Measurements from ENCODE around the gene FAM53B.

The FAM53B gene

GRCh38 chr10:124639646-124640045 is 104.5 kb downstream of the FAM53B start:
- Histone ChIP-seq H3K4me1 (ENCODE audit: insufficient read depth, low read length) (peaks cover 32% of the 10 kb centered on the region), H3K27me3 (ENCODE audit: insufficient read depth, low read length) (no peaks in the 10 kb centered on the region), H3K9me3 (ENCODE audit: low read length) (no peaks in the 10 kb centered on the region), H2AFZ (ENCODE audit: low read depth, low read length) (no peak overlapping the region), H3K4me3 (ENCODE audit: low read length) (no peak overlapping the region), H3K36me3 (ENCODE audit: insufficient read depth, low read length) (no peaks in the 10 kb centered on the region)

GRCh38 chr10:124639206-124639605 is 105.0 kb downstream of the FAM53B start:
- H3K27me3 ChIP-seq (ENCODE audit: insufficient read depth, low read length), result no peaks in the 10 kb centered on the region
- H3K9me3 ChIP-seq (ENCODE audit: low read length), result no peaks in the 10 kb centered on the region
- H3K4me3 ChIP-seq (ENCODE audit: low read length), result no peak overlapping the region
- H3K4me1 ChIP-seq (ENCODE audit: insufficient read depth, low read length), result peaks cover 29% of the 10 kb centered on the region
- no peak overlapping the region for H2AFZ ChIP-seq (ENCODE audit: low read depth, low read length)
- H3K36me3 ChIP-seq (ENCODE audit: insufficient read depth, low read length), result no peaks in the 10 kb centered on the region

GRCh38 chr10:124637746-124638145 is 106.4 kb downstream of the FAM53B start:
- Histone ChIP-seq H3K4me1 (ENCODE audit: insufficient read depth, low read length) (peaks cover 17% of the 10 kb centered on the region), H3K36me3 (ENCODE audit: insufficient read depth, low read length) (no peaks in the 10 kb centered on the region), H3K4me3 (ENCODE audit: low read length) (no peak overlapping the region), H3K27me3 (ENCODE audit: insufficient read depth, low read length) (no peaks in the 10 kb centered on the region), H3K9me3 (ENCODE audit: low read length) (no peaks in the 10 kb centered on the region), H2AFZ (ENCODE audit: low read depth, low read length) (no peak overlapping the region)

- Histone ChIP-seq H2AFZ (ENCODE audit: low read depth, low read length) (no peak overlapping the region), H3K36me3 (ENCODE audit: insufficient read depth, low read length) (no peaks in the 10 kb centered on the region), H3K4me1 (ENCODE audit: insufficient read depth, low read length) (peaks cover 17% of the 10 kb centered on the region), H3K4me3 (ENCODE audit: low read length) (no peak overlapping the region), H3K27me3 (ENCODE audit: insufficient read depth, low read length) (no peaks in the 10 kb centered on the region), H3K9me3 (ENCODE audit: low read length) (no peaks in the 10 kb centered on the region)
These were observed 107.0 kb downstream of the FAM53B start for GRCh38 chr10:124637091-124637700.

- no peak overlapping the region for H3K4me3 ChIP-seq (ENCODE audit: low read length)
- H3K9me3 ChIP-seq (ENCODE audit: low read length), result no peaks in the 10 kb centered on the region
- no peaks in the 10 kb centered on the region for H3K36me3 ChIP-seq (ENCODE audit: insufficient read depth, low read length)
- H3K27me3 ChIP-seq (ENCODE audit: insufficient read depth, low read length), result no peaks in the 10 kb centered on the region
- no peak overlapping the region for H2AFZ ChIP-seq (ENCODE audit: low read depth, low read length)
- H3K4me1 ChIP-seq (ENCODE audit: insufficient read depth, low read length), result peaks cover 15% of the 10 kb centered on the region
These were observed 107.7 kb downstream of the FAM53B start for GRCh38 chr10:124636271-124636995.

- H3K36me3 ChIP-seq (ENCODE audit: insufficient read depth, low read length), result no peaks in the 10 kb centered on the region
- no peak overlapping the region for H3K4me3 ChIP-seq (ENCODE audit: low read length)
- no peaks in the 10 kb centered on the region for H3K4me1 ChIP-seq (ENCODE audit: insufficient read depth, low read length)
- no peak overlapping the region for H2AFZ ChIP-seq (ENCODE audit: low read depth, low read length)
- H3K27me3 ChIP-seq (ENCODE audit: insufficient read depth, low read length), result no peaks in the 10 kb centered on the region
- H3K9me3 ChIP-seq (ENCODE audit: low read length), result no peaks in the 10 kb centered on the region
These were observed 111.6 kb downstream of the FAM53B start for GRCh38 chr10:124632566-124632965.

- Histone ChIP-seq H3K4me1 (ENCODE audit: insufficient read depth, low read length) (no peaks in the 10 kb centered on the region), H3K36me3 (ENCODE audit: insufficient read depth, low read length) (no peaks in the 10 kb centered on the region), H3K27me3 (ENCODE audit: insufficient read depth, low read length) (no peaks in the 10 kb centered on the region), H3K4me3 (ENCODE audit: low read length) (no peak overlapping the region), H3K9me3 (ENCODE audit: low read length) (no peaks in the 10 kb centered on the region), H2AFZ (ENCODE audit: low read depth, low read length) (no peak overlapping the region)
These were observed 112.1 kb downstream of the FAM53B start for GRCh38 chr10:124632064-124632531.

- no peaks in the 10 kb centered on the region for H3K27me3 ChIP-seq (ENCODE audit: insufficient read depth, low read length)
- no peak overlapping the region for H3K4me3 ChIP-seq (ENCODE audit: low read length)
- H3K4me1 ChIP-seq (ENCODE audit: insufficient read depth, low read length), result no peaks in the 10 kb centered on the region
- no peaks in the 10 kb centered on the region for H3K9me3 ChIP-seq (ENCODE audit: low read length)
- H3K36me3 ChIP-seq (ENCODE audit: insufficient read depth, low read length), result no peaks in the 10 kb centered on the region
- H2AFZ ChIP-seq (ENCODE audit: low read depth, low read length), result no peak overlapping the region
These were observed 113.6 kb downstream of the FAM53B start for GRCh38 chr10:124630551-124630950.

- Histone ChIP-seq H3K36me3 (ENCODE audit: insufficient read depth, low read length) (no peaks in the 10 kb centered on the region), H3K4me3 (ENCODE audit: low read length) (no peak overlapping the region), H2AFZ (ENCODE audit: low read depth, low read length) (no peak overlapping the region), H3K4me1 (ENCODE audit: insufficient read depth, low read length) (no peaks in the 10 kb centered on the region), H3K27me3 (ENCODE audit: insufficient read depth, low read length) (no peaks in the 10 kb centered on the region), H3K9me3 (ENCODE audit: low read length) (no peaks in the 10 kb centered on the region)
These were observed 114.3 kb downstream of the FAM53B start for GRCh38 chr10:124629842-124630241.

- no peak overlapping the region for H3K4me3 ChIP-seq (ENCODE audit: low read length)
- H3K4me1 ChIP-seq (ENCODE audit: insufficient read depth, low read length), result no peaks in the 10 kb centered on the region
- H3K9me3 ChIP-seq (ENCODE audit: low read length), result no peaks in the 10 kb centered on the region
- H3K27me3 ChIP-seq (ENCODE audit: insufficient read depth, low read length), result no peaks in the 10 kb centered on the region
- no peaks in the 10 kb centered on the region for H3K36me3 ChIP-seq (ENCODE audit: insufficient read depth, low read length)
- no peak overlapping the region for H2AFZ ChIP-seq (ENCODE audit: low read depth, low read length)
These were observed 114.8 kb downstream of the FAM53B start for GRCh38 chr10:124629415-124629814.

- H3K4me1 ChIP-seq (ENCODE audit: insufficient read depth, low read length), result no peaks in the 10 kb centered on the region
- no peaks in the 10 kb centered on the region for H3K27me3 ChIP-seq (ENCODE audit: insufficient read depth, low read length)
- H3K9me3 ChIP-seq (ENCODE audit: low read length), result no peaks in the 10 kb centered on the region
- H3K4me3 ChIP-seq (ENCODE audit: low read length), result no peak overlapping the region
- peaks cover under 1% of the 10 kb centered on the region for H3K36me3 ChIP-seq (ENCODE audit: insufficient read depth, low read length)
- no peak overlapping the region for H2AFZ ChIP-seq (ENCODE audit: low read depth, low read length)
These were observed 115.5 kb downstream of the FAM53B start for GRCh38 chr10:124628676-124629021.

- Histone ChIP-seq H3K27me3 (ENCODE audit: insufficient read depth, low read length) (no peaks in the 10 kb centered on the region), H3K4me1 (ENCODE audit: insufficient read depth, low read length) (no peaks in the 10 kb centered on the region), H3K4me3 (ENCODE audit: low read length) (no peak overlapping the region), H3K36me3 (ENCODE audit: insufficient read depth, low read length) (peaks cover 7% of the 10 kb centered on the region), H3K9me3 (ENCODE audit: low read length) (no peaks in the 10 kb centered on the region), H2AFZ (ENCODE audit: low read depth, low read length) (no peak overlapping the region)
These were observed 116.1 kb downstream of the FAM53B start for GRCh38 chr10:124627866-124628675.

GRCh38 chr10:124626759-124627380 is 117.3 kb downstream of the FAM53B start:
- Histone ChIP-seq H3K36me3 (ENCODE audit: insufficient read depth, low read length) (peaks cover 9% of the 10 kb centered on the region), H3K4me1 (ENCODE audit: insufficient read depth, low read length) (no peaks in the 10 kb centered on the region), H3K9me3 (ENCODE audit: low read length) (no peaks in the 10 kb centered on the region), H2AFZ (ENCODE audit: low read depth, low read length) (no peak overlapping the region), H3K27me3 (ENCODE audit: insufficient read depth, low read length) (no peaks in the 10 kb centered on the region), H3K4me3 (ENCODE audit: low read length) (no peak overlapping the region)

Data from neuron (in vitro differentiated cells).